ENCODE measurements around the gene AGMAT.

Gene AGMAT

GRCh38 chr1:15557594-15557993 is 27.3 kb downstream of the AGMAT start:
- no peak for DNase-seq

- no peak for DNase-seq
These were observed 27.8 kb downstream of the AGMAT start for GRCh38 chr1:15557008-15557407.

GRCh38 chr1:15550573-15550972 is 34.3 kb downstream of the AGMAT start:
- DNase-seq: no peak

GRCh38 chr1:15546641-15547040 is 38.2 kb downstream of the AGMAT start:
- no peak for DNase-seq

- DNase-seq: no peak
These were observed 41.0 kb downstream of the AGMAT start for GRCh38 chr1:15543589-15544568.

GRCh38 chr1:15543251-15543588 is 41.6 kb downstream of the AGMAT start:
- no peak for DNase-seq

- no peak for DNase-seq
These were observed 42.2 kb downstream of the AGMAT start for GRCh38 chr1:15542388-15543250.

- no peak for DNase-seq
These were observed 43.5 kb downstream of the AGMAT start for GRCh38 chr1:15541231-15541792.

GRCh38 chr1:15540186-15540585 is 44.7 kb downstream of the AGMAT start:
- no peak for DNase-seq

GRCh38 chr1:15538771-15539170 is 46.1 kb downstream of the AGMAT start:
- no peak for DNase-seq

- no peak for DNase-seq
These were observed 53.2 kb downstream of the AGMAT start for GRCh38 chr1:15531682-15532081.

- no peak for DNase-seq
These were observed 53.8 kb downstream of the AGMAT start for GRCh38 chr1:15531003-15531402.

- DNase-seq: peak; percentile 100
These were observed 58.1 kb downstream of the AGMAT start, which contains the start of gene DNAJC16 for GRCh38 chr1:15526490-15527339. Gene DNAJC16, plus strand, starts transcription at chr1:15526848. Its CDS starts 2,258 bp downstream, at chr1:15529106.

GRCh38 chr1:15526021-15526489 is 58.8 kb downstream of the AGMAT start:
- DNase-seq: peak; percentile 30

- peak; percentile 37 for DNase-seq
These were observed 59.5 kb downstream of the AGMAT start for GRCh38 chr1:15525050-15526020.

GRCh38 chr1:15524283-15525049 is 60.4 kb downstream of the AGMAT start:
- peak; percentile 100 for DNase-seq

GRCh38 chr1:15524021-15524282 is 60.9 kb downstream of the AGMAT start, which contains the start of gene CASP9:
Gene CASP9, minus strand, starts transcription at chr1:15524215. Its CDS starts 15 bp downstream, at chr1:15524200.
- DNase-seq: no peak

- no peak for DNase-seq
These were observed 61.5 kb downstream of the AGMAT start for GRCh38 chr1:15523104-15524020.

GRCh38 chr1:15522551-15522950 is 62.3 kb downstream of the AGMAT start:
- no peak for DNase-seq

Measured in femur (tissue), 1 donor.